Uterus (tissue), 4 donors: ENCODE data around the gene SPTB. TPM values are rescaled to one million over a fixed set of nuclear protein-coding genes. Genes with fewer than 3 reads are reported as not detected.

Source experiments
- DNase-seq, 2 donors: peaks; one replicate each; pipeline ENCODE4 v3.0.0-alpha.2; 2019 to 2020
- H3K27ac ChIP-seq, 2 donors: fragments of 200-600 bp; sonication (generic); 1 replicate in 1 of 2; 2 replicates in 1 of 2; pipeline ENCODE4 v1.5.1; 2016 to 2018
- H3K27me3 ChIP-seq, 2 donors: fragments of 200-600 bp; sonication (generic); one replicate each; pipeline ENCODE4 v1.5.1; 2018 to 2019; ENCODE audit warnings: control low read depth in 1 of 2
- H3K36me3 ChIP-seq, 2 donors: fragments of 200-600 bp; sonication (generic); one replicate each; pipeline ENCODE4 v1.5.1; 2019; ENCODE audit warnings: control low read depth in 1 of 2
- H3K4me1 ChIP-seq, 2 donors: fragments of 200-600 bp; sonication (generic); one replicate each; pipeline ENCODE4 v1.5.1; 2018 to 2019; ENCODE audit warnings: control low read depth in 1 of 2
- H3K4me3 ChIP-seq, 2 donors: fragments of 200-600 bp; sonication (generic); 1 replicate in 1 of 2; 2 replicates in 1 of 2; pipeline ENCODE4 v1.5.1; 2018 to 2019; ENCODE audit warnings: mild to moderate bottlenecking in 1 of 2
- H3K9me3 ChIP-seq, 2 donors: fragments of 200-600 bp; sonication (generic); one replicate each; pipeline ENCODE4 v1.5.1; 2019; ENCODE audit warnings: control low read depth in 1 of 2
- POLR2A ChIP-seq, 2 donors: fragments of 450-650 bp; IDR thresholded peaks; one replicate each; pipeline ENCODE4 v1.6.1; 2016; ENCODE audit warnings: antibody characterized with exemption in 2 of 2, mild to moderate bottlenecking in 1 of 2, moderate library complexity in 1 of 2
- intact Hi-C: fragments of 100-400 bp; cut with DNase I; formaldehyde crosslinking; loops from one replicate; pipeline ENCODE4 v1.15.1; 2023; ENCODE audit warnings: low total_unique reads
- microRNA-seq: library from miRNA; unstranded; fragments of <30 nt; microRNA quantifications from one replicate; pipeline ENCODE4, GENCODE V29; 2016; ENCODE audit warnings: borderline microRNAs expressed, borderline replicate concordance
- small RNA-seq: library from RNA; depleted of rRNA; stranded (forward); fragments of <200 nt; gene quantifications from one replicate; pipeline ENCODE3, GENCODE V24; 2016
- total RNA-seq, 4 donors: library from RNA; depleted of rRNA in 3 of 4; stranded (reverse); fragments of >200 nt in 3 of 4; gene quantifications; one replicate each; pipeline versions ENCODE4 v1.1.0 to v1.2.4, GENCODE V29; 2014 to 2023
- TF ChIP-seq, protein P1 (sequence below), 4 experiments: fragments of 200-600 bp in 2 of 4; fragments of 450-650 bp in 2 of 4; sonication (generic) in 2 of 4; IDR thresholded peaks; one replicate each; pipeline ENCODE4 v1.5.1; 2016 to 2019; ENCODE audit warnings: antibody characterized with exemption in 4 of 4, mild to moderate bottlenecking in 2 of 4, moderate library complexity in 1 of 4
- donor health status: DM: yes; HTN: yes; CAD: no.

Gene SPTB
- total RNA-seq, 4 donors from 2014 or later: 1.0 to 5.4 (median 4.6) TPM; not detected in 1

GRCh38 chr14:64696355-64696857 lies 183.3 kb downstream of the SPTB start:
- no peaks in the 10 kb centered on the region for H3K36me3 ChIP-seq
- H3K27ac ChIP-seq: peak overlapping the region; percentile 78 to 79
- TF ChIP-seq, protein P1, sequence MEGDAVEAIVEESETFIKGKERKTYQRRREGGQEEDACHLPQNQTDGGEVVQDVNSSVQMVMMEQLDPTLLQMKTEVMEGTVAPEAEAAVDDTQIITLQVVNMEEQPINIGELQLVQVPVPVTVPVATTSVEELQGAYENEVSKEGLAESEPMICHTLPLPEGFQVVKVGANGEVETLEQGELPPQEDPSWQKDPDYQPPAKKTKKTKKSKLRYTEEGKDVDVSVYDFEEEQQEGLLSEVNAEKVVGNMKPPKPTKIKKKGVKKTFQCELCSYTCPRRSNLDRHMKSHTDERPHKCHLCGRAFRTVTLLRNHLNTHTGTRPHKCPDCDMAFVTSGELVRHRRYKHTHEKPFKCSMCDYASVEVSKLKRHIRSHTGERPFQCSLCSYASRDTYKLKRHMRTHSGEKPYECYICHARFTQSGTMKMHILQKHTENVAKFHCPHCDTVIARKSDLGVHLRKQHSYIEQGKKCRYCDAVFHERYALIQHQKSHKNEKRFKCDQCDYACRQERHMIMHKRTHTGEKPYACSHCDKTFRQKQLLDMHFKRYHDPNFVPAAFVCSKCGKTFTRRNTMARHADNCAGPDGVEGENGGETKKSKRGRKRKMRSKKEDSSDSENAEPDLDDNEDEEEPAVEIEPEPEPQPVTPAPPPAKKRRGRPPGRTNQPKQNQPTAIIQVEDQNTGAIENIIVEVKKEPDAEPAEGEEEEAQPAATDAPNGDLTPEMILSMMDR (IDR thresholded peaks at IDR 0.05): no peak
- no peak for TF ChIP-seq POLR2A (IDR thresholded peaks at IDR 0.05)
- no peaks in the 10 kb centered on the region for H3K4me1 ChIP-seq
- peak; percentile 53 to 73 for DNase-seq
- no peaks in the 10 kb centered on the region for H3K9me3 ChIP-seq
- H3K27me3 ChIP-seq: no peaks in the 10 kb centered on the region
- no peak overlapping the region for H3K4me3 ChIP-seq
- intact Hi-C loops: no loop called here

Small RNA genes within 50 kb of the gene (microRNA-seq; reads per million reads assigned to microRNA genes)
- gene MIR7855: not detected

Small RNA genes within 50 kb of the gene (small RNA-seq; reads per million reads assigned to genes)
- gene RPPH1-2P: not detected

Other genes starting within 250 kb of the SPTB start
- 100 to 1,000 TPM in 1 of 4 donors, 10 to 100 TPM in 3; 40.5 to 178 (median 59.7) TPM for gene PLEKHG3, start 175.5 kb downstream of the SPTB start, total RNA-seq
- 100 to 1,000 TPM in 1 of 4 donors, 10 to 100 TPM in 3; 35.1 to 121 (median 62.4) TPM for gene CHURC1, start 34.5 kb upstream of the SPTB start, total RNA-seq
- under 1 TPM in 1 of 4 donors, not detected in 3; 0.29 TPM for gene GPX2, start 62.8 kb upstream of the SPTB start, total RNA-seq
- 1 to 10 TPM in 3 of 4 donors, not detected in 1; 1.0 to 3.8 (median 3.4) TPM for gene RAB15, start 92.4 kb upstream of the SPTB start, total RNA-seq
- 10 to 100 TPM in 3 of 4 donors, 1 to 10 TPM in 1; 7.4 to 29.7 (median 20.4) TPM for gene FNTB, start 107.0 kb upstream of the SPTB start, total RNA-seq
- gene MAX, start 222.6 kb upstream of the SPTB start, total RNA-seq: 100 to 1,000 TPM in 1 of 4 donors, 10 to 100 TPM in 3; 32.6 to 153 (median 68.4) TPM